Ovary (tissue), 3 donors: Measurements from ENCODE around the gene AGPAT4.

Experiments used
- CTCF ChIP-seq, 3 donors: fragments of 450-650 bp in 2 of 3; fragments of 200-600 bp in 1 of 3; IDR thresholded peaks; one replicate each; pipeline versions ENCODE4 v1.5.1 to v1.8.0; 2016 to 2022; ENCODE audit warnings: antibody characterized with exemption in 3 of 3, mild to moderate bottlenecking in 1 of 3
- POLR2A ChIP-seq: fragments of 450-650 bp; IDR thresholded peaks from one replicate; pipeline ENCODE4 v1.6.1; 2017; ENCODE audit warnings: antibody characterized with exemption, mild to moderate bottlenecking, moderate library complexity
- donor health status: DM: no; HTN: no; CAD: no.

GRCh38 chr6:161259302-161259701, 14.6 kb downstream of the AGPAT4 start:
- TF ChIP-seq POLR2A (no peak), CTCF (IDR thresholded peaks at IDR 0.05) (no peak)
